Stimulated activated CD8-positive, alpha-beta memory T cell treated with anti-CD3 and anti-CD28 coated beads, Interleukin-15, amount 100 ng/mL, for 1 hour (primary cell): ENCODE results near the gene CPLANE2.

ENCODE experiments used
- DNase-seq: peaks from one replicate; pipeline ENCODE4 v3.0.0-alpha.2; 2020; ENCODE audit warnings: low read depth

The CPLANE2 gene

DNA sequence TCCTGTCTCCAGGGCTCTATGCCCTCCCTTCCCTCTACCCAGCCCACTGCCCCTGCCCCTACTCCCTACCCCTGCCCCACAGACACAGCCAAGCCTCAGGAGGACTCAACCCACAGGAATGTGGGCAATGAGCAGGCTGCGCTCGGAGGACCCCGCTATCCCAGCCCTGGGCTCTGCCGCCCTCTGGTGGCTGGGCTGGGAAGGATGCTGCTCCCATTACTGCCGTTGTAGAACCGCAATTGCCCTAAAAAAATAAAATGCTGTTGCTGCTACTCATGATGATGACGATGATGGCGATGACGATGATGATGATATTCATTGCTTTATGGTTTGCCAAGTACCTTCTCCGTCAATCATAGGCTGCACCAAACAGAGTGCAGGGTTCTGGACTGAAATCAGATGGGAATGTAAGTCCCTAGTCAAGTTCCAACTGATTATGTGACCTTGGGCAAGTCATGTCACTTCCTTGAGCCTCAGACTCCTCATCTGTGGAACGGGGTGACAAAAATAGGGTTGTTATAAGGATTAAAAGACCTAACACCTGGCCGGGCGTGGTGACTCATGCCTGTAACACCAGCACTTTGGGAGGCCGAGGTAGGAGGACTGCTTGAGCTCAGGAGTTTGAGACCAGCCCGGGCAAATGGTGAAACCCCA, 49.1 kb downstream of the CPLANE2 start:
- DNase-seq, result peak; percentile 62

DNA sequence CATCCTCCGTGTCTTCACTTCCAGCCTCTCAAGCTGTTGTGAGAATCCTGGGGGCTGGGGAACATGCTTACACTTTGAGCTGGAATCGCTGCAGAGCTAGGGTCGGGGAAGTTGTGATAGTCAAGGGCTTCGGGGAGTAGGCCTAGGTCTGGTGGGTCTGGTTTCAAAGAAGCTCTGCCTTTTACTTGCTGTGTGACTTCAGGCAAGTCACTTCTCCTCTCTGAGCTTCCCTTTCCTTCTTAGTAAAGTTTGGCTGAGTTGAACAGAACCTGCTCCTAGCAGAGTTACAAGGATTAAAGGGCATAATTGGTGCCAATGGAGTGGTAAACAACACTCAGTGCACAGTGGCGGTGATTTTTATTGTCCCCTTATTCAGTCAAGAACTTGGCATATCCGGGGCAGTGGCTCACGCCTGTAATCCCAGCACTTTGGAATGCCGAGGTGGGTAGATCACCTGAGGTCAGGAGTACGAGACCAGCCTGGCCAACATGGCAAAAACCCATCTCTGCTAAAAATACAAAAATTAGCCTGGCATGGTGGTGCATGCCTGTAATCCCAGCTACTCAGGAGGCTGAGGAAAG, 50.2 kb downstream of the CPLANE2 start:
- no peak for DNase-seq

GRCh38 chr1:16184557-16185303, 52.3 kb downstream of the CPLANE2 start:
- no peak for DNase-seq

DNA sequence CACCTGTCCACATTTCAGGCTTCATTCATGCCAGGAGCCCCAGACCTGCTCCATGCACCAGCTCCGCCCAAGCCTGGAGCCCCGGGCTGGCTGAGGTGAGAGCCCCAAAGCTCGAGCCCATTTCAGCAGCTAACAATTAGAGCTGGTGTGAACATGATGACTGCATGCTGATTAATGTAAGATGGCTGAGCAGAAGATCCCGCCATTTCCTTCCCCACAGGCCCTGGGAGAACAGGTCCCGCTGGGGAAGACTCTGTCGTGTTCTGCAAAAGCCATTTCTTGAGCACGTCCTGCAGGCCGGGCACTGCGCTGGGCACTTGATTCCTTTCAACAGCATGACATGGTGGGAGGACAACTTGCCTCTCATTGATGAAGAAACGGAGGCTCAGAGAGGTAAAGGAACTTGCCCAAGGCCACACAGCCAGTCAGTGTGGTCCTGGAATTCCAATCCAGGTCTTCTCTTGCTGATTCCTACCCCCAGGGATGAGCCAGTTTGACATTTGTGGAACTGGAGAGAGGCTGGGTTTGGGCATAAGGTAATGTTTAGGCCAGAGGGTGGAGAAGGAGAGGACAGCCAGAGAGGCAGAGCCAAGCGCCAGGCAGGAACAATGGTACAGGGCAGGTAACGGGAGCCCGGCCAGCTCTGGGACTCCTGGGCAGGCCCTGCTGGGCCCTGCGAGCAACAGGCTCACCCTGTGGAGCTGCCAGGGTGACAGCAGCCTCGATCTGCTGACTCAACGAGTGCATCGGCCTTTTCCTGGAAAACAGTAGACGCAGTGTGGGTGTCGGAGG, 53.0 kb downstream of the CPLANE2 start:
- no peak for DNase-seq

DNA sequence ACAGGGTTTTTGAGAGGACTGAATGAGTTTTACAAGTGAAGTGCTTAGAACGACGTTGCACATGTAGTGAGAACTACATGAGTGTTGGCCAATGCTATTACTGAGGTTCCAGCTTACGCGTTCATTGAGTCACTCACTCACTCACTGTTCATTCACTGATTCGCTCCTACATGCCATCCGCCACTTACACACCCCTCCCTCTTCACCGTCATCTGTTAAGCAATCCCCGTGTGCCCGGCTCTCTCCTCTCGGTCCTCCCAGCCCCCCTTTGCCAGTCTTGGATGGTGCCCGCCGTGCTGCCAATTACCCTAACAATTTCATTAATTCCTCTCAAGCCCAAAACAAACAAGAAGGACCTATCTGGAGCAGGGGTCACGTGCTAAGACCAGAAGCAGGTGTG, 53.8 kb downstream of the CPLANE2 start:
- DNase-seq, result no peak

GRCh38 chr1:16181887-16182719, 54.9 kb downstream of the CPLANE2 start:
- DNase-seq, result no peak
